Activated CD4-positive, alpha-beta T cell treated with anti-CD3 and anti-CD28 coated beads for 1 hour (primary cell): Measurements from ENCODE around the gene CHST7.

Experiments
- DNase-seq: peaks from one replicate; pipeline ENCODE4 v3.0.0-alpha.2; 2020

The CHST7 gene

DNA sequence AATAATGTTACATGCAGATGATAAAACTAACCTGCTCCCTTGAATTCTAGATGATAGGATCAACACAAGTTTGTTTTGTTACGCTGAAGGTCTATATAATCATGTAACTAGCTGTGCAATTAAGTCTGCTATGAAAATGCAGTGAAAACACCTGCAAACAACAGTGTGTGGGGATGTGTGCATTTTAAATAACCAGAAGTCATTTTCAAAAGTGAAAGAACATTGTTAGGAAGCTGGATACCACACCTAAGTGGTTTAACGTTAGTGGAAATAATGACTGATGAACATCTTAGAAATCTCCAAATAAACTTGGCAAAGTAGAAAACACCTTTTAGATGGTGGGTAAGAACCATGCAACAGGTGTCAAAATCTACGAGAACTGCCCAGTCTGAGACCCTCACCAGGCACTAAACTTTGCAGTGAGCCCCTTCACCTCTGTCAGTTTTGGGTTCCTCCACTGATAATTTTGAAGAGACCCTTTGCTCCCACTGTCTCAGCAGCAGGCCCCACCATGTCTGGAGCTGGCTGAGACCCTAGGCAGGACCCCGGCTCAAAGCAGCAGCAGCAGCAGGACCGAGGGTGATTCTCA lies 36.6 kb downstream of the CHST7 start:
- DNase-seq, result no peak

DNA sequence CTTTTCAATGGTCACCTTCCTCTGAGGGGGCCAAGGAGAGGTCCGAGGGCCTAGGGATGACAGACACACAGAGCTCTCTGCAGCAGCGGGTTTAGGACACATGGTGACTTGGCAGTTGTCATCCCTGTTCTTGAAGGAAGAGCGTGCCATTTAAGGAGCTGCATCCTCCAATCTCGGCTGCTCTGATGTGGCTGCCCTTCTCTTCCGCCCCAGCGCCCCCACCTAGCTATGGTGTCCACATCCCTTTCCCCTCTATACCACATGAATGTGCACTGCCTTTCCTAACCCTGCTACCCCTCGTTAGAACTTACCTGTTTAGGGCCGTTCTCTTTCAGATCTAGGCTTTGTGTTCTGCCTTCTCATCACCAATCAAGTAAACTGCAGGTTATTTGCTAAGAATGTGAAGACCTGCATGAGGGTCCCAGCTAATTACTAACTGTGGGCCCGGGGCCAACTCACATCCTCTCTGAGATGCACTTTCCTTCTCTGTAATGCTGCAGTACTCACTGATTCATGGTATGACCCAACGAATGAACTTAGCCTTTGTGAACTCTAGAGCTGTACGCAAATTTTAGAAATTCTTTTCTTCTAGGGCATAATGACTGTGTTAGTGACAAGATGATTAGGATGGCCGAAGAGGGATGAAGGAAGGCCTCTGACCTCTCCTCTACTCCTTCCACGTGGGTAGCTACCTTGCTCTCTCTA lies 38.2 kb downstream of the CHST7 start:
- DNase-seq, result no peak

- no peak for DNase-seq
These were observed 44.3 kb downstream of the CHST7 start for GRCh38 chrX:46617906-46618305.

- no peak for DNase-seq
These were observed 45.4 kb downstream of the CHST7 start for GRCh38 chrX:46618947-46619346.

DNA sequence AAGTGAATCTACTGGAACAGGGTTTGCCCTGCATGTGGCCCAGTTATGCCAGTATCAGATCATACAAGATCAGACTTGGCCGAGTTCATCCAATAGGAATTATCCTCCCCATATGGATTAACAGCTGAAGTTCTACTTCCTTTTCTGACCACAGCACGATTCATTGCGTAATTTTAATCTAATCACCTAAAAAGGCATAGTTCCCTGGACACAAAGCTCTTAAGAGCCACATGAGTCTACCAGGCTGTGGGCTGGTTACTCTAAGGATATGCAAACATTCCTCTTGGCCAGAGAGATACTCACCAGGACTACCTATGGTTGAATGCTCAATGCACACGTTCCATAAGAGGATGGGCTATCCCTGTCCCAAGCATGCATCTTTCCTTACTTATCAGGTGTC lies 46.9 kb downstream of the CHST7 start:
- no peak for DNase-seq

GRCh38 chrX:46621572-46621971 lies 48.0 kb downstream of the CHST7 start:
- no peak for DNase-seq

DNA sequence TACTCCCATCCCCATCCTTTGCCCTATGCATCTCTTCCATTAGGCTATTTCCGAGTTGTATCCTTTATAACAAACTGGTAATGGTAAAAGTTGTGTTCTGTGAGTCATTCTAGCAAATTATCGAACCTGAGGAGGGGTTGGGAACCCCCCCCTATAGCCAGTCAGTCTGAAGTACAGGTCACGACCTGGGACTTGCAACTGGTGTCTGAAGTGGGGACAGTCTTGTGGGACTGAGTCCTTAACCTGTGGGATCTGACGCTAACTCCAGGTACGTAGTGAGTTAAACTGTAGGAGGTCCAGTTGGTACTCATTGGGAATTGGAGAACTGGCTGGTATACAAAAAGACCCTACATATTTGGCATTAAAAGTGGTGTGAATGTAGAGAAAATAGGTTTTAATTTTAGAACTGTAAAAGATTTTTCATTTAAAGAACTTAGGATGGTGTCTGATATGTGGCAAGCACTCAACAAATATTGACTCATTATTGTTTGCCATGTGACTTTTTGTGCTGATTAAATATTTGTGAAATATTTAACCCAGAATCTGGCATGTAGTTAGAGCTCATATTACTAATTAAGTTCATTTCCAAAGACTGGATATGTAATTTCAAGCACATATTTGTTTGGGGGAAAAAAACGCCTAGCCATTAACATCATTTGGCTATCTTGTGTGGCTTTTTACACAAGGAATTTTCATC lies 50.7 kb downstream of the CHST7 start:
- no peak for DNase-seq

DNA sequence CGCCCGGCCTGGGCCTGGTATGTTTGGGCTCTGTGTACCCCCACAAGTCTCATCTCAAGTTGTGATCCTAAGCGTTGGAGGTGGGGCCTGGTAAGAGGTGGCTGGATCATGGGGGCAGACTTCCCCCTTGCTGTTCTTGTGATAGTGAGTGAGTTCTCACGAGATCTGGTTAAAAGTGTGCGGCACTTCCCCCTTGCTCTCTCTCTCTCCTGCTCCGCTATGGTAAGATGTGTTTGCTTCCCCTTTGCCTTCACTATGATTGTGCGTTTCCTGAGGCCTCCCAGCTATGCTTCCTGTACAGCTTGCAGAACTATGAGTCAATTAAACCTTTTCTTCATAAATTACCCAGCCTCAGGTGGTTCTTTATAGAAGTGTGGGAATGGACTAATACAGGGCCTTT lies 53.0 kb downstream of the CHST7 start:
- DNase-seq, result no peak

- DNase-seq, result no peak
These were observed 53.5 kb downstream of the CHST7 start for GRCh38 chrX:46627062-46627461.

- no peak for DNase-seq
These were observed 54.3 kb downstream of the CHST7 start for GRCh38 chrX:46627711-46628419.

GRCh38 chrX:46628460-46629371 lies 55.2 kb downstream of the CHST7 start:
- no peak for DNase-seq

GRCh38 chrX:46630141-46630540 lies 56.6 kb downstream of the CHST7 start:
- no peak for DNase-seq

DNA sequence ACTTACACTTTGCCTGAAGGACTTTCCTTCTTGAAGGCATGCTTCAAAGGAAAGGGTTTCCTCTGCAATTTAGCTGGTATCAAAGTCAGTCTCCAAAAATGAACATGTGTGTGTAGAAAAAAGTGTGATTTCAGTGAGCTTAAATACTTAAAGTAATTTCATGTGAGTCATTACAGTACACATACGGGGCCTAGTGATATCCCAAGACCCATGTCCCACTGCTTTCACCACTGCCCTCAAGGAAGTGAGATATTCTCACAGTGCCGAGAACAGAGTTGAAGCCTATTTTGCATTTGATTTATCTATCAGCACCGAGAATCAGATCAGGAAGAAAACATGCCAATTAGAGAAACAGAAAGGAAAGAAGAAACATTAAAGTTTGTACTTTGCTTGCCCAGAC lies 61.0 kb downstream of the CHST7 start:
- no peak for DNase-seq

GRCh38 chrX:46635186-46635585 lies 61.6 kb downstream of the CHST7 start:
- no peak for DNase-seq

DNA sequence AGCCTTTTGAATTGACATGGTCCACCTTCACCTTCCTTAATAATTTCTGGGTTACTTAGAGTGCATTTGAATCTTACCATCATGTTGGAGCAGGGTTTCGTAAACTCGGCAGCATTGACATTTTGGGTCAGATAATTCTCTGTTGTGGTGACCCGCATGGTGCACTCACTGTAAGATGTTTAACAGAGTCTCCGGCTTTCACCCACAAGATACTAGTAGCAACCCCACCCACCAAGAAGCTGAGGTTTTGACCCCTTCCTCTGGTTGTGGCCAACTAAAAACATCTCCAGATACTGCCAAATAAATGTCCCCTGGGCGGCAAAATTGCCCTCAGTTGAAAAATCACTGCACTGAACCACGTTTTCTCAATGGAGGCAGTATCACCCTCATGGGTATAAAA lies 62.7 kb downstream of the CHST7 start:
- DNase-seq, result no peak

- no peak for DNase-seq
These were observed 64.4 kb downstream of the CHST7 start for GRCh38 chrX:46637938-46638337.

DNA sequence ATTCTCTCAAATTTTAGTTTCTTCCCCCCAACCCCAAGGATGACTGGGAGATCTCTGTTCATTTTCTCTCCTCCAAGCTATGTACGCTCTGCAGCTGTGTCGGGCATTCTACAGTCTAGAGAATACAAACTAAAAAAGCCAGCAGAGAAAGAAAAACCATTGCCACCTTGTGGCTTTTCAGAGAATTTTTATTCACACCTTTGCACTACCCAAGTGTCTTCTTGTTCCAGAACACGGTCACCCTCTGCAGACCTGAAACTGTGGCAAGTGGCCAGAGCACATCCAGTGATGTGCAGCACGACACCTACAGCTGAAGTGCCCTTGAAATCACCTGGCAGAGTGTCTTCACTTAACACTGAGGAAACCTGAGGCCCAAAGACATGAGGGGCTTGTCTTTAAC lies 68.6 kb downstream of the CHST7 start:
- no peak for DNase-seq

GRCh38 chrX:46643636-46644035 lies 70.1 kb downstream of the CHST7 start:
- DNase-seq, result no peak

DNA sequence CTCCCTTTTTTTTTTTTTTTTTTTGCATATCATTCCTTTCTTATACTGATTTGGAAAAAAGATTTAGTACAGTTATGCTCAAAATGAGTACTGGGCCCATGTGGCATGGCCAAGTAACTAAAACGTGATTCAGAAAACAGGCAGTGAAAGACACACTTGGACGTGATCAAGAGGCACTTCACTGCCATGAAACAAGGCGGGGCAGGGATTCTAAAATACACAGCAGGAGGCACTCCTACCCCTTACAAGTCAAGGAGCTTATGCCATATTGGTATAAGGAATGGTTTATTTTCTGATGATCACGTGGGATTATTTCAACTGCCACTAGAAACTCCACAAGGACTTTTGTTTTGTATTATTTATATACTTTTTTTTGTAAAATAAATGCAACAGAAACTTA lies 72.0 kb downstream of the CHST7 start:
- no peak for DNase-seq

DNA sequence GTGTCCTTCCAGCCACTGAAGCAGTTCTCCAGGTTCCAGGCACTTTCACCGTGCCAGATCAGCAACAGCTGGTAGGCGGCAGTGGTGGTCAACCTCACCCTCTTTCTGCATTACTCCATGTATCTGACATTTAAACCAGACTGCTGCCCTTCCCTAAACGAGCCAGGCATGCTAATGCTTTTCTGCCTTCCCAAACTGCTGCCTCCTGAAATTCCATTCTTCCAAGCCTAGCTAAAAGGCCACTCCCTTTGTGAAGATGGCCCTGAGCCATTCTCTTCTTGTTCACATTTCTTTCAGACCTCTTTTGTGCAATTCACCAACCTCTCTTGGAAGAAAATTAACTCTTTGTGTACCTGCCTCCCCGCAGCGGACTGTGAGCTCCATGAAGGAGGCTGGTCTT lies 73.7 kb downstream of the CHST7 start:
- no peak for DNase-seq
